ENCODE measurements around the gene CCDC81.
"Not testable (repeated sequence)": the region's sequence is repeated elsewhere in the genome, so short reads cannot be mapped to it uniquely, and the experiment has no call there.

CCDC81 gene

GRCh38 chr11:86374586-86374985, at the start of gene CCDC81:
CCDC81 (plus strand) TSS chr11:86374887; CDS start chr11:86375164, 277 bp downstream.
- TF ChIP-seq ZNF274 (IDR thresholded peaks at IDR 0.05; ENCODE audit: low read depth, low read length): no peak
- no peak within 1 kb of the TSS for H3K4me3 ChIP-seq (ENCODE audit: low read length)

DNA sequence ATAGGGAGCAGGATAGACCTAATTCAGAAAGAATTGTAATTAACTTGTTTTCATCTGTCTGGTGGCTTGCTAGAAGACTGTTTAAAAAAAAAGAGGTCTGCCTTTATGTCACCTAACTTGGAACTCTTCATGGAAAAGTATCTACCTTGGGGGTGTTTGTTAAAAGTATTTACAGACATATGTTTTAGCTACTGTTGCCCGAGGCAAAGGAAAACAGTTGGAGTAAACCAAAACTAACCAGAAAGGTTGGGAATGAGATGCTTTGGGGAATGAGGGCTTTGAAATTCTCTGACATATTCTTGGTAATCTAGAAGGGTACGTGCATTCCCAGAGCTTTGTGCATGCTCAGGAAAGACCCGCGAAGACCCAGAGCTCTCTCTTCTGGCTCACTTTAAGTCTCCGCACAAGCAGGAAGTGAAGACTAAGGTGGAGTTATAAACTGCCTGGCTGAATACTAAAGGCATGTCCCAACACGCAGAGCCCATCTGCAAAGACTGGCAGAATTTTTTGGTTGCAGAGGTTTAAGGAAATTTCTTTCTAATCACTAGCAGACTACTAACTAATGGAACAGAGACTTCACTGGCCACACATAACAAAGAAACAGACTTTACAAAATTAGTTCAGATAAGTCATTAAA, 39.4 kb upstream of the CCDC81 start:
- H3K4me3 ChIP-seq (ENCODE audit: low read length): no peak overlapping the region
- TF ChIP-seq ZNF274 (IDR thresholded peaks at IDR 0.05; ENCODE audit: low read depth, low read length): no peak

DNA sequence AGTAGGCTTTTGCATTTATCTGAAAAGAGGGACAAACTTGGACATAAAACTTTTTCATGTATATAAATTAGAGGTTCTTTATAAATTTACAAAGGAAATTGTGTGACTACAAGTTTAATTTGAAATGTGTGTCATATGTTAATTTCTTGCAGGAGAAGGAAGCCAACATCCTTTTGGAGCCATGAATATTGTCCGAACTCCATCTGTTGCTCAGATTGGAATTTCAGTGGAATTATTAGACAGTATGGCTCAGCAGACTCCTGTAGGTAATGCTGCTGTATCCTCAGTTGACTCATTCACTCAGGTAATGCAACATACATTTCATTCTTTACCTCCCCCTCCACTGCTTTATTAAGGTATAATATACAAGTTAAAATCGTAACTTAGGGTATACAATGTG, 37.5 kb upstream of the CCDC81 start:
- TF ChIP-seq ZNF274 (IDR thresholded peaks at IDR 0.05; ENCODE audit: low read depth, low read length): no peak
- no peak overlapping the region for H3K4me3 ChIP-seq (ENCODE audit: low read length)

DNA sequence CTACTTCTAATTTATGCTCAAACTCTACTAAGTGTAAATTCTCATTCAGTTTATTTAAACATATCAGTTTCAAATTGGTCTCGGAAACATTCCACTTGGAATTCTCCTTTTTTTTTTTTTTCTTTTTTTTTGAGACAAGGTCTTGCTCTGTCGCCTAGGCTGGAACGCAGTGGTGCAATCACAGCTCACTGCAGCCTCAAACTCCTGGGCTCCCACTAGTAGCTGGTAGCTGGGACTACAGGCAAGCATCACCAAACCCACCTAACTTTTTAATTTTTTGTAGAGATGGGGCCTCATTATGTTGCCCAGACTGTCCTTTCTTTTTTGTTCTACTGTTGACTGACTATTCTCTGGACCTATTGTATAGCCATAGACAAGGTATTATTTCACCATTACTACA, 33.3 kb upstream of the CCDC81 start:
- H3K4me3 ChIP-seq (ENCODE audit: low read length): no peak overlapping the region
- no peak for TF ChIP-seq ZNF274 (IDR thresholded peaks at IDR 0.05; ENCODE audit: low read depth, low read length)

GRCh38 chr11:86346513-86346912, 28.2 kb upstream of the CCDC81 start:
- no peak overlapping the region for H3K4me3 ChIP-seq (ENCODE audit: low read length)
- no peak for TF ChIP-seq ZNF274 (IDR thresholded peaks at IDR 0.05; ENCODE audit: low read depth, low read length)

GRCh38 chr11:86355256-86355655, 19.4 kb upstream of the CCDC81 start:
- no peak for TF ChIP-seq ZNF274 (IDR thresholded peaks at IDR 0.05; ENCODE audit: low read depth, low read length)
- H3K4me3 ChIP-seq (ENCODE audit: low read length): no peak overlapping the region

- H3K4me3 ChIP-seq (ENCODE audit: low read length): not testable (repeated sequence)
These were observed 17.3 kb upstream of the CCDC81 start for GRCh38 chr11:86357412-86357811.

GRCh38 chr11:86358720-86359119, 16.0 kb upstream of the CCDC81 start:
- no peak overlapping the region for H3K4me3 ChIP-seq (ENCODE audit: low read length)
- no peak for TF ChIP-seq ZNF274 (IDR thresholded peaks at IDR 0.05; ENCODE audit: low read depth, low read length)

DNA sequence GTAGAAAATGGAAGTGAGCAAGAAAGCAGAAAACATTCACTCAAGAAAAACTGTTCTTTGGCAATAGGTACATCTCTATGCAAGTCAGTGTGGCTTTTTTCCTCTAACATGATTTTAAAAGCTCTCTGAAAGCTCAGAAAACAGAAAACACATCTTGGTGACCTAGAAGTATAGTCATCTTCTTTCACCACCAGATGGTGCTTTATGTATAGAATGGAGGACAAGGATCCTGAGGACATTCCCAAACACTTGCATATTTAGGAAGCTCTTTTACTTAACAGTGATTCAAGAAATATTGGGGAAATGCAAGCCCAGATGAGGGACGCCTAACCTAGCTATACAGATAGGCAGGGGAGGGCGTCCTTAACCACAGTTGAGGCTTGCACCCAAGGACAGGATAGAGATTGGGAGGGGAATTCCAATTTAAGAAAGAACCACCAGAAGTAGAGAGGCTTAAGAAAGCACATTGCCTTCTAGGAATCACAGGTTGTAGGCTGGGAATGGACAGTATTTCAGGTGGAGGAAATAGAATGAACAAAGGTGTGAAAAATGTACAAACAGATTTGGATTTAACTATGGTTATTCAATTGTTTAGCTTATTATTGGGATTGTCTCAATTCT, 13.8 kb upstream of the CCDC81 start:
- H3K4me3 ChIP-seq (ENCODE audit: low read length): no peak overlapping the region
- no peak for TF ChIP-seq ZNF274 (IDR thresholded peaks at IDR 0.05; ENCODE audit: low read depth, low read length)

DNA sequence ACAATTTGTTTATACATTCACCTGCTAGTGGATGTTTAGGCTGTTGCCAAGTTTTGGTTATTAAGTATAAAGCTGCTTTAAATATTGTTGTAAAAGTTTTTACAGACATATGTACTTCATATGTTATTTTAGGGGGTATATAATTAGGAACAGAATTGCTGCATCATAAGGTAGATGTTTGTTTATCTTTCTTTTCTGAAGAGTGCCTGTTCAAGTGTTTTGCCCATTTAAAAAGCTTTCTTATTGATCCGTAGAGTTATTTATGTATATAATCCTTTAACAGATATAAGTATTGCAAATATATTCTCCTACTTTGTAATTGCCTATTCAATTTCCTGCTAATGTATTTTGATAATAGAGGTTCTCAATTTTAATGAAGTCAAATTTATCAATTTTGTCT, 11.3 kb upstream of the CCDC81 start:
- no peak overlapping the region for H3K4me3 ChIP-seq (ENCODE audit: low read length)
- TF ChIP-seq ZNF274 (IDR thresholded peaks at IDR 0.05; ENCODE audit: low read depth, low read length): no peak

GRCh38 chr11:86365546-86365945, 9.1 kb upstream of the CCDC81 start:
- no peak overlapping the region for H3K4me3 ChIP-seq (ENCODE audit: low read length)
- no peak for TF ChIP-seq ZNF274 (IDR thresholded peaks at IDR 0.05; ENCODE audit: low read depth, low read length)

GRCh38 chr11:86369668-86370067, 5.0 kb upstream of the CCDC81 start:
- TF ChIP-seq ZNF274 (IDR thresholded peaks at IDR 0.05; ENCODE audit: low read depth, low read length): no peak
- H3K4me3 ChIP-seq (ENCODE audit: low read length): no peak overlapping the region

GRCh38 chr11:86370171-86370570, 4.5 kb upstream of the CCDC81 start:
- no peak overlapping the region for H3K4me3 ChIP-seq (ENCODE audit: low read length)
- TF ChIP-seq ZNF274 (IDR thresholded peaks at IDR 0.05; ENCODE audit: low read depth, low read length): no peak

GRCh38 chr11:86370922-86371594, 3.6 kb upstream of the CCDC81 start:
- no peak for TF ChIP-seq ZNF274 (IDR thresholded peaks at IDR 0.05; ENCODE audit: low read depth, low read length)
- H3K4me3 ChIP-seq (ENCODE audit: low read length): no peak overlapping the region

DNA sequence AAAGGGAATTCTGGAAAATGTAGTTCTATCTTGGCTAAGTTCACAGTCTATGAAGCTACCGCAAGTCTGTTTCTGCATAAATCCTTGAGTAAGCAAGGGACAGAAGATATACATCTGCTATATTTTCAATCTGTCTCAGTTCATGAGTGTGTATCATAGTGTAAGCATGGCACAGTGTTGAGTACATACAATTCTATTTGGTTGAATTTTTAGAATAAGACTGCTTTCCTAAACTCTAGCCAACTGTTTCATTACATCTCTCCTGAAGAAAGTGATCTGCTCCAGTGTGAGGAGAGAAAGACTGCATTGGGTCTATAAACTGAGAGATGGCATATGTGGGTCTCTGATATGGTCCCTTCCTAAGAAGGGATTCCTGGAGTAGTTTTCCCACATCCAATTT, 2.6 kb upstream of the CCDC81 start:
- no peak for TF ChIP-seq ZNF274 (IDR thresholded peaks at IDR 0.05; ENCODE audit: low read depth, low read length)
- no peak overlapping the region for H3K4me3 ChIP-seq (ENCODE audit: low read length)
